CD4-positive, alpha-beta T cell treated with Interleukin-6 at 100 ng/mL for 8 hours (primary cell): ENCODE measurements around the gene PPP4R1.
"Not testable (repeated sequence)": the region's sequence is repeated elsewhere in the genome, so short reads cannot be mapped to it uniquely, and the experiment has no call there.

Source experiments
- DNase-seq: peaks from one replicate; pipeline ENCODE4 v3.0.0-alpha.2; 2020; ENCODE audit warnings: mixed read lengths, low spot score

The PPP4R1 gene

GRCh38 chr18:9614401-9615279, at the start of gene PPP4R1:
TSS of gene PPP4R1 (minus strand) at chr18:9614559. CDS start at chr18:9614484, 75 bp downstream.
- peak; percentile 59 for DNase-seq

DNA sequence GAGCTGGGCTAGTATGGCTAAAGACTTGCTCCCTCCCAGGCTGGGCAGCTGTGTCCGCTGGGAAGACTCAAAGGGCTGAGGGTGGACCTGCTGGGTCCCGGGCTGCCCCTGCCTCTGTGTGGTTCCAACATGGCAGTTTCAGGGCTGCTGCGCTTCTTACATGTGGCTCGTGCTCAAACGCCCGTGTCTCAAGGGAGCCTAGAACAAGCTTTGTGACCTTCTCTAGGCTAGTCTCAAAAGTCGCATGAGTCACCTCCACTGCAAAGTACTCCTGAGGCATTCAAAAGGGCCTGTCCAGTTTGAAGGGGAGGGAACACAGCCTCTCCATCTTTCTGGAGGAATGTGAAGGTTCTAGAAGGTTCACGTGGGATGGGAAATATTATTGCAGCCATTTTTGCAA, 49.0 kb upstream of the PPP4R1 start:
- no peak for DNase-seq

DNA sequence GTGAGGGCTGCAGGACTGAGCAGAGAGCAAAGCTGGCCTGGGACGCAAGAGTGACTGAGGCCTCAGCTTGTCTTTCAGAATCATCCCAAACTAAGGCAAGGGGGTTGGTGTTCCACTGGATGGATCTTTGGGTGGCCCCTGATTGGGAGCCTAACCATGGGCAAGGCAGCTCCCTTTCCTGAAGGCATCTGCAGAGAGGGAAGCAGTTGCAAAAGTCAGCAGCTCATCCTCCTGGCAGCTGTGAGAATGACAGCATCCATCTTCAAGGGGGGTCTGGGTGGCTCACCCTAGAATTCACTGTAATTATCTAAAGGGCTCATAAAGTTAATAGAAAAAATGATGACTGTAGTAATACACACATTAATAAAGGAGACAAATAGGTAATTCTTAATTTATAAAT, 47.2 kb upstream of the PPP4R1 start:
- DNase-seq: no peak

DNA sequence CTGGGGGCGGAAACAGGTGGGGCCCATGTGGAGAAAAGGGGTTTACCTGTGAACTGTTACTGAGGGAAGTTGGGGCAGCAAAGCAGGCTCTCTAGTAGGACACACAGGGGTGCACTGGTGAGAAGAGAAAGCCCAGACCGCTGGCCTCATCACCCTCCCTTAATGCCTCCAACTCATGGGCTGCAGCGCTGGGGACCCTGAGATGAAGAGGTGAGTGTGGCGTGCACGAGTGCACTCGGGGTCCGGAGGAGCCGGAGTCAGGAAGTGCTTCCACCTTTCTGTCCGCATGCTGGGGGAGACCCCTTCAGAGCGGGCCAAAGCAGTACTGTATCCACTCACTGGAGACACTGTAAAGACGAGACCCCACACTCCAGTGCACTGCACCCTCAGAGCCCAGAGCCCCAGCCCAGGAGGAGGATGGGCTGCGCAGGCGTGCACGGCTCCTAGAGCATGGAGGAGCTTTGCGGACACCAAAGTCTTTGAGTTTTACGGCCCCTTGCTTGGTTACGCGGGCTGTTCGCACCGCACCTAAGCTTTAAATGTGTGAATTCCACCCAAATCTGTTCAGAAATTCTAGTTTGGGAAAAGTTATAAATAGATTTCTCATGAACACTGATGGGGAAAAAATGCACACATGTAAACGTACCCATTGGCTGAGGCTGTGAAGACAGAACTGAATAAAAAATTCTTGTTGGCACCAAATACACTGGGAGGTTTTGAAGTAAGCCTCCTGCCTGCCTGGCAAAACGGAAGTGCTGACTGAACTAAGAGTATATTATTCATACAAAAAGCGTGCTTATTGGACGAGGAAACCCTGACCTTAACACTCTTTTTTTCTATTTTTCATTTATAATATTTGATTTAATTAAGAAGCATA, 45.4 kb upstream of the PPP4R1 start:
- DNase-seq: no peak

GRCh38 chr18:9658087-9658641, 43.8 kb upstream of the PPP4R1 start:
- DNase-seq: no peak

DNA sequence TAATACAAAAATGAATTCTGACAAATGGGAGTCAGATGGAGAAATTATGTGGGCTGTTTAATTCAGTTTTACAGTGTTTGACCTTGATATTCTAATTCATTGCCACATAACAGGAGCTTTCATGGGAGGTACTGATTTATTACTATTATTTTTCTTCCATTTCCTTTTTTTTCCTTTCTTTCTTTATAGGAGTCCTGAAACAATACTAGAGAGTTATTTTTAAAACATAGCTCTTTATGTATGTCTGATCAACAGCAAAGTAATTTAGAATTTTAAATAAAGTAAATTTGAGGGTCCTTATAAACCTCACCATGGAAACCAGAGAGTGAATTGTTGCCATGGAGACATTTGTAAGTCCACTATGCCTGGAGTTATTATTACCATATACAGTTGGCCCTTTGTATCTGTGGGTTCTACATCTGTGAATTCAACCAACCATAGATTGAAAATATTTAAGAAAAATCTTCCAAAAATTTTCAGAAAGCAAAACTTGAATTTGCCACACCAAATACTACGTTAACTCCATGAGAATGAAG, 40.9 kb upstream of the PPP4R1 start:
- no peak for DNase-seq

- DNase-seq: no peak
Observed at GRCh38 chr18:9653390-9653789, 39.0 kb upstream of the PPP4R1 start.

DNA sequence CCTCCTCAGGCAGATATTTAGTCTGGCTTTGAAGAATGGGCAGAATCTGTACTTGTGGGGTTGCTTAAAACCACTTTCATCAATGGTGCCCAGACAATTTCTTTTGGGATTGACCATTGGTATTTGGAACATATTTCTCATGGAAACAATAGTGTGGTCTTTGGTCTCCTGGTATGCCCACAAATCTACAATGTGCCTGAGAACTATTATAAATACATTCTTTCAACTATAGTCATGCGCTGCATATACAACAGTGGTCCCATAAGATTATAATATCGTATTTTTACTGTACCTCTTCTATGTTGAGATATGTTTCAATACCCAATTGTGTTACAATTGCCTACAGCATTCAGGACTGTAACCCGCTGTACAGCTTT, 34.8 kb upstream of the PPP4R1 start:
- no peak for DNase-seq

GRCh38 chr18:9648431-9649163, 34.2 kb upstream of the PPP4R1 start:
- DNase-seq: no peak

DNA sequence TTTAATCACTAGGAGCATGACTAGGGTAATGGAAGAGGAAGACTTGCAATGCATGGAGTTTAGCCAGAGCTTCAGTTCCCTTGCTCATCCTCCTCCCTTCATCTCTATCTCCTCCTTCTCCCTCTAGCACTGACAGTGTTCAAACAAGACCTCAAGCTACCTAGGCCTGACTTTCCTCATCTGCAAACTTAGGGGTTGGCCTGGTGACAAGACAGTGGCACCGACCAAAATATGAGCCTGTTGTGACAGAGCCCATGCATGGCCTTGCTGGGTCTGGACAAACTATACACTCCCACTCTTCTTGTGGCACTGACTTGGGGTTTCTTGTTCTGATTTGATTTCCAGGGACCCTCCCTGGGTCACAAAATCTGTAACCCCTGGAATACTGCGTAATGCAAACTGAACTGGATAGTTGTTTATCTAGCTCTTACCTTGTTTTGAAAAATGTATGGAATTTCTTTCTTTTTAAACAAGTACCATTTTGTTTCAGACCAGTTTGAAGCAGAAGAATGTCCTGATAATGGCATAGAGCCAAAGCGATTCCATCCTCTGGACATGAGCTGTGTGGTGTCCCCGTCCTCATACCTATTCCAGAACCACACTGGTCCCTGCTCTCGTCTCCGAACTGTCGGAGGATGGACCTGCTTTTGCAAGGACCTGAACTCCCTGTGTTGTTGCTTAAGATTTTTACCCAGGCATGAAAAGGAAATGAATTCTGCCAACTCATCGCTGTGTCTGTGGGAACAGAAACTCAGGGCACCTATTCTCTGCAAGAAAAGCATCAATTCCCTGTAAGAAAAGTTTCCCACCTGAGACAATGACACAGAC, 33.4 kb upstream of the PPP4R1 start:
- no peak for DNase-seq

- no peak for DNase-seq
Observed at GRCh38 chr18:9643549-9643948, 29.2 kb upstream of the PPP4R1 start.

GRCh38 chr18:9642799-9643462, 28.6 kb upstream of the PPP4R1 start:
- no peak for DNase-seq

GRCh38 chr18:9641081-9641480, 26.7 kb upstream of the PPP4R1 start:
- not testable (repeated sequence) for DNase-seq

GRCh38 chr18:9638886-9639285, 24.5 kb upstream of the PPP4R1 start:
- DNase-seq: no peak

DNA sequence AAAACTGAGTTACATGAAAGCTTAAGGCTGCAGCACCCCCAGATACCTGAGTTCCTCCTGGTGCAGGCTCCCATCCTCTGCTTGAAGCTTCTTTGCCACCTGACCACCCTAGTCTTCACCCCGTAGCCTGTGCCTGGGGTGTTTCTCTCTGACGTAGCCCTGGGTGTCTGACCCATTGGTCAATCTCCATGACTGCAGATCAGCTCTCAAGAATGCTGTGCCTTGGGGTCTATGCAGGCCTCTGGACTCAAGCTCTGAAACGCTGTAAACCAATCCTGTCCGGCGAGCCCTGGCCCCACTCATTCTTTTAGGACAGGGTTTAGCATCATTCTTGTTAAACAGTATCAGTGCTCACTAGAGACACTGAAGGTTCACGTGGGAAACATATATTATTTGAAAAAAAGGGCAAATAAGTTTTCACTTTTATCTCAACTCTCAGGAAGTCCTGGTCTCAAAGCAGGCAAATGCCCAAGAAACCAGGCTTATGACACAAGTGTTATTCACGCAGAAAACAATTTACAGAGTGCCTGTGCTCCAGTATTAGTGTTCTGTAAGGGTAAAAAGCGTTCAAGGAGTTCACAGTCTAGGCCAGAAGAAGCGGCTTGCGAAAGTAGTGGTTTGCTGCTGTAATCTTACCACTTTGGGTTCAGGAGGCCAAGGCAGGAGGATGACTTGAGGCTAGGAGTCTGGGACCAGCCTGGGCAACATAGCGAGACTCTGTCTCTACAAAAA, 22.8 kb upstream of the PPP4R1 start:
- DNase-seq: no peak

GRCh38 chr18:9634856-9635255, 20.5 kb upstream of the PPP4R1 start:
- no peak for DNase-seq

DNA sequence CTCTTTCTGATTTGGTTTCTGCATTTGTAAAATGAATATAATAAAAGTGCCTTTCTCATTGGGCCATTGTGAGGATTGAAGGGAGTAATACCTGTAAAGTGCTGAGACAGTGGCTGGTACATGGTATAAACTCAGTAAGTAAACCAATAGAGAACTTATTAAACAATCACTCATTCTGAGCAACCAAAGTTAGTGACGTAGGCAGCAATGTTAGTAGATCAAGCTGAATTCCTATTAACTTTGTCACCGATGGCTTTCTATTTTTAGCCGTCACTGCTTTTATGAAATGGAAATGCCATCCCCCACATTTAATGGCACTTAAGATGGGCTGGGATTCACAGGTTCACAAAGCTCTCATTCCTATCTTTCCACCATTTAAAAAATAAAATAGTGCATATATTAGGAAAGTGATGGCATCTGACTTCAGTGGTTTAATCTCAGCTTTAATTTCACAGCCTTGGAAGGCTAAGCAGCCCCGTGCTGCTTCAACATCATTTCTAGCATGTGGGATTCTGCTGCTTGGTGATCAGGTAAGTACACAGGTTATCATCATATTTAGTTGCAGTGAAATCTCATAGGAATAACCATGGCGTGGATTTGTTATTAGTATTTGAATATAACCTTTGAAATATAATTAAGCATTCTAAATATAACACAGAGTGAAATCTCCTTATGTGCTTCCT, 17.6 kb upstream of the PPP4R1 start:
- no peak for DNase-seq

DNA sequence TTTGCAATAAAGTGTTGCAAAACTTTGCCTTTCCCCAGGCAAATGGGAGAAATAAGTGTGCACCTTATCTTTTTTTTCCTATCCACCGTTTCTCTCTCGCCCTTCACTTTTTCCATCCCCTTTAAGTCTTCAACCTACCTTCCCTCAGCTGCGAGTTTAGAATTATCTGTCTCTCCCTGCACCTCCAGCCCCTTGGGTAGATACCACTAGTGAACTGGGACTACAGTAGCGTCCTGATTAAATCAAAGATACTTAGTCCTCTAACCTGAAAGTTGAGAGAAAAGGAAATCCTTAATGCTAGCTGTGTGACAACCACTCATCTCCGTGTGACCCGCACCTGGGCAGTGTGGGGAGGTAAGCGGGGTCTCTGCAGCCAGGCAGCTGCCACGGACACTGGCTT, 16.1 kb upstream of the PPP4R1 start:
- DNase-seq: no peak

DNA sequence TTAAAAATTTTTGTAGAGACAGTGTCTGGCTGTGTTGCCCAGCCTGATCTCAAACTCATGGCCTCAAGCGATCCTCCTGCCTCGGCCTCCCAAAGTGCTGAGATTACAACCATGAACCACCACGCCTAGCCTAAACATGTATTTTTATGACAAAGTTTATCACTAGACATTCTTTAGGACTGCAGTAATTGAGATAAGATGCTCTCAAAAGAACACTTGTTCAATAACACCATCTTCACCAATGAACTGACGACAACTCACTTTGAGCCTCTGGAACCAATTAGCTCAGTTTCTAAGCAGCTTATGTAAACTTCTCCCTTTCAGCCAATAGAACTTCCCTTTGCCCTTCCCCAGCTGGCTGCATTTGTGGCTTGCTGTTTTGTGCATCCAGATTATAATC, 15.3 kb upstream of the PPP4R1 start:
- DNase-seq: no peak
